Measurements from ENCODE around the gene SAA4. TPM values are rescaled to one million over a fixed set of nuclear protein-coding genes. Genes with fewer than 3 reads are reported as not detected.

Gene SAA4
- total and polyA plus RNA-seq, 2 experiments from 2014 or later = not detected

GRCh38 chr11:18264035-18264434 is 27.4 kb upstream of the SAA4 start:
- Mint-ChIP-seq H3K27me3 (ENCODE audit: insufficient read depth, low read depth, poor library complexity) (peaks cover 2% of the 10 kb centered on the region), H3K4me3 (no peak overlapping the region), H3K9me3 (no peaks in the 10 kb centered on the region), H3K36me3 (ENCODE audit: low read depth) (no peaks in the 10 kb centered on the region), H3K4me1 (no peaks in the 10 kb centered on the region), H3K27ac (no peak overlapping the region)
- no peak overlapping the region for H3K4me3 ChIP-seq
- H3K27me3 ChIP-seq (ENCODE audit: insufficient read depth) = no peaks in the 10 kb centered on the region
- no peak for TF ChIP-seq ETS1 (IDR thresholded peaks at IDR 0.05)
- no peak for TF ChIP-seq NANOG (IDR thresholded peaks at IDR 0.05; ENCODE audit: borderline replicate concordance)
- no peak for TF ChIP-seq CTCF (conservative IDR thresholded peaks at IDR 0.05; ENCODE audit: low read depth in 2 of 2)
- TF ChIP-seq STAT1 (IDR thresholded peaks at IDR 0.05; ENCODE audit: unreplicated experiment) = no peak
- TF ChIP-seq POLR2AphosphoS5 (IDR thresholded peaks at IDR 0.05; ENCODE audit: low read depth) = no peak
- TF ChIP-seq CREB1 (CRISPR knock-in tag; IDR thresholded peaks at IDR 0.05; ENCODE audit: low read depth) = no peak
- TF ChIP-seq EZH2phosphoT487 (IDR thresholded peaks at IDR 0.05; ENCODE audit: unreplicated experiment) = no peak
- TF ChIP-seq ZNF331 (CRISPR knock-in tag; IDR thresholded peaks at IDR 0.05; ENCODE audit: low read depth) = no peak
- TF ChIP-seq JUNB (IDR thresholded peaks at IDR 0.05; ENCODE audit: unreplicated experiment) = no peak
- TF ChIP-seq ZNF462 (CRISPR knock-in tag; IDR thresholded peaks at IDR 0.05) = no peak
- no peak for TF ChIP-seq ZNF114 (CRISPR knock-in tag; IDR thresholded peaks at IDR 0.05)
- H3K79me2 ChIP-seq (replicated peaks; ENCODE audit: insufficient read depth) = no peaks in the 10 kb centered on the region
- DNase-seq (ENCODE audit: low spot score) = no peak
- H3K4me1 ChIP-seq (ENCODE audit: insufficient read depth) = no peaks in the 10 kb centered on the region; the same call in 1 of the 2 replicates
- no peak for ATAC-seq
- H4K20me1 ChIP-seq (replicated peaks; ENCODE audit: insufficient read depth) = no peaks in the 10 kb centered on the region
- H3K36me3 ChIP-seq (ENCODE audit: insufficient read depth) = no peaks in the 10 kb centered on the region
- no peak overlapping the region for H3K27ac ChIP-seq (ENCODE audit: low read depth)
- H3F3A ChIP-seq (replicated peaks; ENCODE audit: low read depth) = no peaks in the 10 kb centered on the region
- no peak overlapping the region for H3K4me2 ChIP-seq
- no peak overlapping the region; the same call in 1 of the 2 replicates for H2AFZ ChIP-seq
- H3K9me2 ChIP-seq (ENCODE audit: insufficient read depth) = peaks cover 12% of the 10 kb centered on the region; the same call in 1 of the 2 replicates

Measured in GM23338 (cell line).